GM23338 (cell line): Measurements from ENCODE around the gene ATF5. TPM values are rescaled to one million over a fixed set of nuclear protein-coding genes. Genes with fewer than 3 reads are reported as not detected.
"Not testable (repeated sequence)": the region's sequence is repeated elsewhere in the genome, so short reads cannot be mapped to it uniquely, and the experiment has no call there.

Source experiments
- ATAC-seq: fragments of 200-7000 bp; cut with Tn5 transposase; 3 replicates; pipeline ENCODE4 v1.9.1; 2020
- DNase-seq: peaks from one replicate; pipeline ENCODE4 v3.0.0-alpha.2; 2015; ENCODE audit warnings: low spot score
- H2AFZ ChIP-seq: fragments of 200-600 bp; sonication (generic); 2 replicates; pipeline ENCODE4 v1.8.0; 2016; ENCODE audit warnings: antibody characterized with exemption, mild to moderate bottlenecking, moderate library complexity
- H3F3A ChIP-seq: fragments of 200-600 bp; sonication (generic); replicated peaks from 2 replicates; pipeline ENCODE4 v1.8.0; 2017; ENCODE audit warnings: antibody characterized with exemption, mixed run types, low read depth
- H3K27ac ChIP-seq: fragments of 200-600 bp; sonication (generic); 2 replicates; pipeline ENCODE4 v1.6.1; 2016; ENCODE audit warnings: low read depth
- H3K27me3 ChIP-seq: fragments of 200-600 bp; sonication (generic); 2 replicates; pipeline ENCODE4 v1.8.0; 2016; ENCODE audit warnings: mild to moderate bottlenecking, mixed run types, moderate library complexity; ENCODE audit not compliant: insufficient read depth
- H3K36me3 ChIP-seq: fragments of 200-600 bp; sonication (generic); 2 replicates; pipeline ENCODE4 v1.8.0; 2016; ENCODE audit warnings: mild to moderate bottlenecking; ENCODE audit not compliant: insufficient read depth
- H3K4me1 ChIP-seq: fragments of 200-600 bp; sonication (generic); 2 replicates; pipeline ENCODE4 v1.8.0; 2016; ENCODE audit warnings: mild to moderate bottlenecking, moderate library complexity; ENCODE audit not compliant: insufficient read depth
- H3K4me2 ChIP-seq: fragments of 200-600 bp; sonication (generic); 2 replicates; pipeline ENCODE4 v1.7.1; 2017; ENCODE audit warnings: mixed run types
- H3K4me3 ChIP-seq: fragments of 200-600 bp; sonication (generic); 2 replicates; pipeline ENCODE4 v1.6.1; 2016; ENCODE audit warnings: mixed run types
- H3K79me2 ChIP-seq: fragments of 200-600 bp; sonication (generic); replicated peaks from 2 replicates; pipeline ENCODE4 v1.8.0; 2017; ENCODE audit warnings: mild to moderate bottlenecking; ENCODE audit not compliant: insufficient read depth
- H3K9me2 ChIP-seq: fragments of 200-600 bp; sonication (generic); 2 replicates; pipeline ENCODE4 v1.8.0; 2017; ENCODE audit not compliant: insufficient read depth
- H4K20me1 ChIP-seq: fragments of 200-600 bp; sonication (generic); replicated peaks from 2 replicates; pipeline ENCODE4 v1.8.0; 2017; ENCODE audit warnings: mild to moderate bottlenecking; ENCODE audit not compliant: insufficient read depth
- H3K27ac Mint-ChIP-seq: 2 replicates; pipeline ENCODE4 v1.8.0; 2020; ENCODE audit warnings: inconsistent platforms, mild to moderate bottlenecking, moderate library complexity, mixed read lengths
- H3K27me3 Mint-ChIP-seq: 3 replicates; pipeline ENCODE4 v1.8.0; 2022; ENCODE audit warnings: low read depth, mild to moderate bottlenecking, moderate library complexity, mixed read lengths, inconsistent platforms; ENCODE audit not compliant: insufficient read depth, poor library complexity
- H3K36me3 Mint-ChIP-seq: 3 replicates; pipeline ENCODE4 v1.8.0; 2021; ENCODE audit warnings: low read depth, mild to moderate bottlenecking, inconsistent platforms, moderate library complexity, mixed read lengths
- H3K4me1 Mint-ChIP-seq: 3 replicates; pipeline ENCODE4 v1.8.0; 2020; ENCODE audit warnings: mild to moderate bottlenecking, inconsistent platforms, mixed read lengths
- H3K4me3 Mint-ChIP-seq: 3 replicates; pipeline ENCODE4 v1.8.0; 2021; ENCODE audit warnings: moderate library complexity, mild to moderate bottlenecking, inconsistent platforms, mixed read lengths
- H3K9me3 Mint-ChIP-seq: 3 replicates; pipeline ENCODE4 v1.8.0; 2020; ENCODE audit warnings: moderate library complexity, mild to moderate bottlenecking, inconsistent platforms, mixed read lengths
- CREB1 ChIP-seq: fragments of 250-450 bp; sonication (Bioruptor Pico); IDR thresholded peaks from 2 replicates; pipeline ENCODE4 v1.5.0; 2020; ENCODE audit warnings: low read depth, mild to moderate bottlenecking, moderate library complexity
- POLR2AphosphoS5 ChIP-seq: IDR thresholded peaks from 2 replicates; pipeline ENCODE4 v1.6.1; 2016; ENCODE audit warnings: antibody characterized with exemption, low read depth
- ZNF114 ChIP-seq: fragments of 250-450 bp; sonication (Bioruptor Pico); IDR thresholded peaks from 2 replicates; pipeline ENCODE4 v1.5.0; 2020; ENCODE audit warnings: mild to moderate bottlenecking, moderate library complexity
- ZNF331 ChIP-seq: fragments of 250-450 bp; sonication (Bioruptor Pico); IDR thresholded peaks from 2 replicates; pipeline ENCODE4 v1.5.0; 2020; ENCODE audit warnings: low read depth, mild to moderate bottlenecking, moderate library complexity
- polyA plus RNA-seq: library from polyadenylated mRNA; unstranded; fragments of >200 nt; fragmentation: Nextera tagmentation; extraction: Ambion mirVana; gene quantifications from 2 replicates; pipeline ENCODE4 v1.2.1, GENCODE V29; 2016
- total RNA-seq: library from RNA; depleted of rRNA; stranded (reverse); fragments of >200 nt; shearing (Covaris generic); gene quantifications from 2 replicates; pipeline ENCODE4 v1.2.3, GENCODE V29; 2014
- TF ChIP-seq, protein P1 (sequence below): fragments of 250-450 bp; sonication (Bioruptor Pico); IDR thresholded peaks from 2 replicates; pipeline ENCODE4 v1.5.0; 2020; ENCODE audit warnings: mild to moderate bottlenecking, moderate library complexity
- TF ChIP-seq, protein P2 (sequence below), 2 experiments: fragments of 200-600 bp in 1 of 2; sonication (generic) in 1 of 2; conservative IDR thresholded peaks; 2 replicates each; pipeline versions ENCODE4 v1.5.1 to v1.6.1; 2016 to 2017; ENCODE audit warnings: antibody characterized with exemption in 2 of 2, low read depth in 2 of 2, mild to moderate bottlenecking in 2 of 2, moderate library complexity in 1 of 2
- TF ChIP-seq, protein P3 (sequence below): IDR thresholded peaks from one replicate; pipeline ENCODE4 v1.6.1; 2018; ENCODE audit warnings: antibody characterized with exemption; ENCODE audit not compliant: unreplicated experiment
- TF ChIP-seq, protein P4 (sequence below): IDR thresholded peaks from 2 replicates; pipeline ENCODE4 v1.6.1; 2016; ENCODE audit warnings: antibody characterized with exemption

Gene ATF5
- total and polyA plus RNA-seq, 2 experiments from 2014 or later: 7.4 to 9.6 TPM

DNA sequence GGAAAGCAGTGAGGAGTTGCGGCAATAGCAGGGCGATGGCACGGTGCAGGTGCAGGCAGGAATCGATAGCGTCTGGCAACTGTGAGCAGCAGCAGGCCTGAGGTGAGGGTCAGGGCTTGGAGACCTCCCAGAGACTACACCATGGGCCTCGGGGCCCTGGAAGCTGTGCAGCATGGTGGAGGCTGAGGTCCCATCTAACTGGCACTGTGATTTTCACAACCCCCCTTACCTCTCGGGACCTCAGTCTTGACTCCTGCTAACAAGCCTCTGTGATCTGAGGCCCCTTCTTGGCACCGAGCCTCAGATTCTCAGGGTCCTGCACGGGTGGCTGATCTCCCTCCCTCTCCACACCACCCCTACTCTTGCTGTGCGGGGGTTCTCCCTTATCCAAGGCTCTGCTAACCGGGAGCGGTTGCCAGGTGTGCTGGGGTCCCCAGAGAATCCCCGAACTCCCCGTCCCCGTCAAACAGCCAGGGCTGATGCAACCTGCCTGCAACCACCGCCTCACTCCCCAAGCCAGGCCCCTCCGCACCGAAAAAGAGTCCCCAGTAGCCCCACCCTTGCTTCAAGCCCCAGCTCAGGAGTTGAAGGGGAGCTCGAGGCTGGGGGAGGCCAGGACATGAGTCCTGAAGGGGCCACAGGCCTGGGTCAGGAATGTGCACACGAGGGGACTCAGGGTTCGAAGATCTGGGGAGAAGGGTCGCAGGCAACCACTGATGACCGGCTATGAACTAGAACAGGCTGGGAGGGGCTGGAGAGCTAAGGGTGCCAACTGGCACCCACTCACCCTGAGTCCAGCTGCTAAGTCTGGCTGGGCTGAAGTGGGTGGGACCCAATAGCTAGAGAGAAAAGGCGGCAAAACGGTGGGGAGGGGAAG, 4.8 kb upstream of the ATF5 start:
- H3K4me2 ChIP-seq: no peak overlapping the region
- peaks cover 17% of the 10 kb centered on the region for H3K36me3 ChIP-seq
- DNase-seq (no peak), ATAC-seq (no peak)
- H3K27me3 Mint-ChIP-seq: peaks cover 35% of the 10 kb centered on the region
- peaks cover 5% of the 10 kb centered on the region for H3K9me3 Mint-ChIP-seq
- peaks cover 63% of the 10 kb centered on the region for H4K20me1 ChIP-seq
- H3K27me3 ChIP-seq: no peaks in the 10 kb centered on the region
- H2AFZ ChIP-seq: no peak overlapping the region
- no peaks in the 10 kb centered on the region for H3K9me2 ChIP-seq
- H3K4me3 Mint-ChIP-seq: peak overlapping the region; percentile 38; the same call in 1 of the 3 replicates
- peaks cover 53% of the 10 kb centered on the region for H3K4me1 Mint-ChIP-seq
- no peak overlapping the region for H3K4me3 ChIP-seq
- peaks cover 8% of the 10 kb centered on the region; the same call in 1 of the 2 replicates for H3F3A ChIP-seq
- peak overlapping the region; percentile 95 for H3K27ac Mint-ChIP-seq
- peaks cover 100% of the 10 kb centered on the region for H3K79me2 ChIP-seq
- peaks cover 15% of the 10 kb centered on the region for H3K4me1 ChIP-seq
- TF ChIP-seq, protein P1, sequence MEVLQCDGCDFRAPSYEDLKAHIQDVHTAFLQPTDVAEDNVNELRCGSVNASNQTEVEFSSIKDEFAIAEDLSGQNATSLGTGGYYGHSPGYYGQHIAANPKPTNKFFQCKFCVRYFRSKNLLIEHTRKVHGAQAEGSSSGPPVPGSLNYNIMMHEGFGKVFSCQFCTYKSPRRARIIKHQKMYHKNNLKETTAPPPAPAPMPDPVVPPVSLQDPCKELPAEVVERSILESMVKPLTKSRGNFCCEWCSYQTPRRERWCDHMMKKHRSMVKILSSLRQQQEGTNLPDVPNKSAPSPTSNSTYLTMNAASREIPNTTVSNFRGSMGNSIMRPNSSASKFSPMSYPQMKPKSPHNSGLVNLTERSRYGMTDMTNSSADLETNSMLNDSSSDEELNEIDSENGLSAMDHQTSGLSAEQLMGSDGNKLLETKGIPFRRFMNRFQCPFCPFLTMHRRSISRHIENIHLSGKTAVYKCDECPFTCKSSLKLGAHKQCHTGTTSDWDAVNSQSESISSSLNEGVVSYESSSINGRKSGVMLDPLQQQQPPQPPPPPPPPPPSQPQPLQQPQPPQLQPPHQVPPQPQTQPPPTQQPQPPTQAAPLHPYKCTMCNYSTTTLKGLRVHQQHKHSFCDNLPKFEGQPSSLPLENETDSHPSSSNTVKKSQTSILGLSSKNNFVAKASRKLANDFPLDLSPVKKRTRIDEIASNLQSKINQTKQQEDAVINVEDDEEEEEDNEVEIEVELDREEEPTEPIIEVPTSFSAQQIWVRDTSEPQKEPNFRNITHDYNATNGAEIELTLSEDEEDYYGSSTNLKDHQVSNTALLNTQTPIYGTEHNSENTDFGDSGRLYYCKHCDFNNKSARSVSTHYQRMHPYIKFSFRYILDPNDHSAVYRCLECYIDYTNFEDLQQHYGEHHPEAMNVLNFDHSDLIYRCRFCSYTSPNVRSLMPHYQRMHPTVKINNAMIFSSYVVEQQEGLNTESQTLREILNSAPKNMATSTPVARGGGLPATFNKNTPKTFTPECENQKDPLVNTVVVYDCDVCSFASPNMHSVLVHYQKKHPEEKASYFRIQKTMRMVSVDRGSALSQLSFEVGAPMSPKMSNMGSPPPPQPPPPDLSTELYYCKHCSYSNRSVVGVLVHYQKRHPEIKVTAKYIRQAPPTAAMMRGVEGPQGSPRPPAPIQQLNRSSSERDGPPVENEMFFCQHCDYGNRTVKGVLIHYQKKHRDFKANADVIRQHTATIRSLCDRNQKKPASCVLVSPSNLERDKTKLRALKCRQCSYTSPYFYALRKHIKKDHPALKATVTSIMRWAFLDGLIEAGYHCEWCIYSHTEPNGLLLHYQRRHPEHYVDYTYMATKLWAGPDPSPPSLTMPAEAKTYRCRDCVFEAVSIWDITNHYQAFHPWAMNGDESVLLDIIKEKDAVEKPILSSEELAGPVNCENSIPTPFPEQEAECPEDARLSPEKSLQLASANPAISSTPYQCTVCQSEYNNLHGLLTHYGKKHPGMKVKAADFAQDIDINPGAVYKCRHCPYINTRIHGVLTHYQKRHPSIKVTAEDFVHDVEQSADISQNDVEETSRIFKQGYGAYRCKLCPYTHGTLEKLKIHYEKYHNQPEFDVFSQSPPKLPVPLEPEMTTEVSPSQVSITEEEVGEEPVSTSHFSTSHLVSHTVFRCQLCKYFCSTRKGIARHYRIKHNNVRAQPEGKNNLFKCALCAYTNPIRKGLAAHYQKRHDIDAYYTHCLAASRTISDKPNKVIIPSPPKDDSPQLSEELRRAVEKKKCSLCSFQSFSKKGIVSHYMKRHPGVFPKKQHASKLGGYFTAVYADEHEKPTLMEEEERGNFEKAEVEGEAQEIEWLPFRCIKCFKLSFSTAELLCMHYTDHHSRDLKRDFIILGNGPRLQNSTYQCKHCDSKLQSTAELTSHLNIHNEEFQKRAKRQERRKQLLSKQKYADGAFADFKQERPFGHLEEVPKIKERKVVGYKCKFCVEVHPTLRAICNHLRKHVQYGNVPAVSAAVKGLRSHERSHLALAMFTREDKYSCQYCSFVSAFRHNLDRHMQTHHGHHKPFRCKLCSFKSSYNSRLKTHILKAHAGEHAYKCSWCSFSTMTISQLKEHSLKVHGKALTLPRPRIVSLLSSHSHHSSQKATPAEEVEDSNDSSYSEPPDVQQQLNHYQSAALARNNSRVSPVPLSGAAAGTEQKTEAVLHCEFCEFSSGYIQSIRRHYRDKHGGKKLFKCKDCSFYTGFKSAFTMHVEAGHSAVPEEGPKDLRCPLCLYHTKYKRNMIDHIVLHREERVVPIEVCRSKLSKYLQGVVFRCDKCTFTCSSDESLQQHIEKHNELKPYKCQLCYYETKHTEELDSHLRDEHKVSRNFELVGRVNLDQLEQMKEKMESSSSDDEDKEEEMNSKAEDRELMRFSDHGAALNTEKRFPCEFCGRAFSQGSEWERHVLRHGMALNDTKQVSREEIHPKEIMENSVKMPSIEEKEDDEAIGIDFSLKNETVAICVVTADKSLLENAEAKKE (CRISPR knock-in tag): no peak
- TF ChIP-seq, protein P2, sequence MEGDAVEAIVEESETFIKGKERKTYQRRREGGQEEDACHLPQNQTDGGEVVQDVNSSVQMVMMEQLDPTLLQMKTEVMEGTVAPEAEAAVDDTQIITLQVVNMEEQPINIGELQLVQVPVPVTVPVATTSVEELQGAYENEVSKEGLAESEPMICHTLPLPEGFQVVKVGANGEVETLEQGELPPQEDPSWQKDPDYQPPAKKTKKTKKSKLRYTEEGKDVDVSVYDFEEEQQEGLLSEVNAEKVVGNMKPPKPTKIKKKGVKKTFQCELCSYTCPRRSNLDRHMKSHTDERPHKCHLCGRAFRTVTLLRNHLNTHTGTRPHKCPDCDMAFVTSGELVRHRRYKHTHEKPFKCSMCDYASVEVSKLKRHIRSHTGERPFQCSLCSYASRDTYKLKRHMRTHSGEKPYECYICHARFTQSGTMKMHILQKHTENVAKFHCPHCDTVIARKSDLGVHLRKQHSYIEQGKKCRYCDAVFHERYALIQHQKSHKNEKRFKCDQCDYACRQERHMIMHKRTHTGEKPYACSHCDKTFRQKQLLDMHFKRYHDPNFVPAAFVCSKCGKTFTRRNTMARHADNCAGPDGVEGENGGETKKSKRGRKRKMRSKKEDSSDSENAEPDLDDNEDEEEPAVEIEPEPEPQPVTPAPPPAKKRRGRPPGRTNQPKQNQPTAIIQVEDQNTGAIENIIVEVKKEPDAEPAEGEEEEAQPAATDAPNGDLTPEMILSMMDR (conservative IDR thresholded peaks at IDR 0.05; ENCODE audit: low read depth in 2 of 2): no peak
- no peak for TF ChIP-seq ZNF331 (CRISPR knock-in tag)
- TF ChIP-seq, protein P3, sequence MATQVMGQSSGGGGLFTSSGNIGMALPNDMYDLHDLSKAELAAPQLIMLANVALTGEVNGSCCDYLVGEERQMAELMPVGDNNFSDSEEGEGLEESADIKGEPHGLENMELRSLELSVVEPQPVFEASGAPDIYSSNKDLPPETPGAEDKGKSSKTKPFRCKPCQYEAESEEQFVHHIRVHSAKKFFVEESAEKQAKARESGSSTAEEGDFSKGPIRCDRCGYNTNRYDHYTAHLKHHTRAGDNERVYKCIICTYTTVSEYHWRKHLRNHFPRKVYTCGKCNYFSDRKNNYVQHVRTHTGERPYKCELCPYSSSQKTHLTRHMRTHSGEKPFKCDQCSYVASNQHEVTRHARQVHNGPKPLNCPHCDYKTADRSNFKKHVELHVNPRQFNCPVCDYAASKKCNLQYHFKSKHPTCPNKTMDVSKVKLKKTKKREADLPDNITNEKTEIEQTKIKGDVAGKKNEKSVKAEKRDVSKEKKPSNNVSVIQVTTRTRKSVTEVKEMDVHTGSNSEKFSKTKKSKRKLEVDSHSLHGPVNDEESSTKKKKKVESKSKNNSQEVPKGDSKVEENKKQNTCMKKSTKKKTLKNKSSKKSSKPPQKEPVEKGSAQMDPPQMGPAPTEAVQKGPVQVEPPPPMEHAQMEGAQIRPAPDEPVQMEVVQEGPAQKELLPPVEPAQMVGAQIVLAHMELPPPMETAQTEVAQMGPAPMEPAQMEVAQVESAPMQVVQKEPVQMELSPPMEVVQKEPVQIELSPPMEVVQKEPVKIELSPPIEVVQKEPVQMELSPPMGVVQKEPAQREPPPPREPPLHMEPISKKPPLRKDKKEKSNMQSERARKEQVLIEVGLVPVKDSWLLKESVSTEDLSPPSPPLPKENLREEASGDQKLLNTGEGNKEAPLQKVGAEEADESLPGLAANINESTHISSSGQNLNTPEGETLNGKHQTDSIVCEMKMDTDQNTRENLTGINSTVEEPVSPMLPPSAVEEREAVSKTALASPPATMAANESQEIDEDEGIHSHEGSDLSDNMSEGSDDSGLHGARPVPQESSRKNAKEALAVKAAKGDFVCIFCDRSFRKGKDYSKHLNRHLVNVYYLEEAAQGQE: no peak
- TF ChIP-seq POLR2AphosphoS5: no peak; the same call in 1 of the 2 replicates
- TF ChIP-seq ZNF114 (CRISPR knock-in tag): no peak
- no peak for TF ChIP-seq CREB1 (CRISPR knock-in tag)
- TF ChIP-seq, protein P4, sequence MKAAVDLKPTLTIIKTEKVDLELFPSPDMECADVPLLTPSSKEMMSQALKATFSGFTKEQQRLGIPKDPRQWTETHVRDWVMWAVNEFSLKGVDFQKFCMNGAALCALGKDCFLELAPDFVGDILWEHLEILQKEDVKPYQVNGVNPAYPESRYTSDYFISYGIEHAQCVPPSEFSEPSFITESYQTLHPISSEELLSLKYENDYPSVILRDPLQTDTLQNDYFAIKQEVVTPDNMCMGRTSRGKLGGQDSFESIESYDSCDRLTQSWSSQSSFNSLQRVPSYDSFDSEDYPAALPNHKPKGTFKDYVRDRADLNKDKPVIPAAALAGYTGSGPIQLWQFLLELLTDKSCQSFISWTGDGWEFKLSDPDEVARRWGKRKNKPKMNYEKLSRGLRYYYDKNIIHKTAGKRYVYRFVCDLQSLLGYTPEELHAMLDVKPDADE: no peak
- H3K36me3 Mint-ChIP-seq: peaks cover 88% of the 10 kb centered on the region
- 0 out of 2 replicates have a peak overlapping the region, but pooled peaks have one; percentile 26 for H3K27ac ChIP-seq

DNA sequence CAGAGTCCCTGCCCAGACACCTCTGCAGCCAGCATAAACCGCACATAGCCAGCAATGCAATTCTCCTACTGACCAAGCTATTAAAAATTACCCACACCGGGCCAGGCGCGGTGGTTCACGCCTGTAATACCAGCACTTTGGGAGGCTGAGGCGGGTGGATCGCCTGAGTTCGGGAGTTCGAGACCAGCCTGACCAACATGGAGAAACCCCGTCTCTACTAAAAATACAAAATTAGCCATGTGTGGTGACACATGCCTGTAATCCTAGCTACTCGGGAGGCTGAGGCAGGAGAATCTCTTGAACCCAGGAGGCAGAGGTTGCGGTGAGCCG, 4.2 kb upstream of the ATF5 start:
- Mint-ChIP-seq H3K27me3 (peaks cover 40% of the 10 kb centered on the region), H3K36me3 (peaks cover 88% of the 10 kb centered on the region), H3K4me1 (peaks cover 53% of the 10 kb centered on the region), H3K27ac (peak overlapping the region; percentile 95; the same call in 1 of the 2 replicates), H3K9me3 (peaks cover 10% of the 10 kb centered on the region)
- peaks cover 17% of the 10 kb centered on the region for H3K36me3 ChIP-seq
- DNase-seq, H3K4me3 ChIP-seq, H3K4me3 Mint-ChIP-seq, H3K4me2 ChIP-seq, H3F3A ChIP-seq, H3K27me3 ChIP-seq, H3K9me2 ChIP-seq, ATAC-seq, H2AFZ ChIP-seq: not testable (repeated sequence)
- peaks cover 15% of the 10 kb centered on the region for H3K4me1 ChIP-seq
- H3K79me2 ChIP-seq: peaks cover 94% of the 10 kb centered on the region
- H3K27ac ChIP-seq: peak overlapping the region; percentile 66; the same call in 1 of the 2 replicates
- peaks cover 57% of the 10 kb centered on the region for H4K20me1 ChIP-seq
